Activated B cell treated with CpG ODN at 0.5 μM for 24 hours (primary cell): ENCODE measurements around the gene RAD51B. TPM values are rescaled to one million over a fixed set of nuclear protein-coding genes. Genes with fewer than 3 reads are reported as not detected.

Source experiments
- ATAC-seq: fragments of 200-7000 bp; cut with Tn5 transposase; one replicate; pipeline ENCODE4 v1.10.0; 2021; ENCODE audit warnings: low read depth, mild to moderate bottlenecking, moderate library complexity
- CTCF ChIA-PET: fragments of 350-600 bp; sonication (Branson Sonifier 250); formaldehyde crosslinking; loops from one replicate; lab custom pipeline; 2021; ENCODE audit warnings: antibody characterized with exemption; lab: Charles Lee
- POLR2A ChIA-PET: fragments of 350-600 bp; sonication (Branson Sonifier 250); formaldehyde crosslinking; loops from one replicate; lab custom pipeline; 2021; ENCODE audit warnings: antibody characterized with exemption; lab: Charles Lee
- DNase-seq: peaks from one replicate; pipeline ENCODE4 v3.0.0; 2022
- H3K27ac Mint-ChIP-seq: one replicate; pipeline ENCODE4 v1.8.0; 2020; ENCODE audit warnings: mixed read lengths
- H3K27me3 Mint-ChIP-seq: one replicate; pipeline ENCODE4 v1.8.0; 2021; ENCODE audit warnings: mixed read lengths
- H3K36me3 Mint-ChIP-seq: one replicate; pipeline ENCODE4 v1.8.0; 2021; ENCODE audit warnings: low read depth, mixed read lengths
- H3K4me1 Mint-ChIP-seq: one replicate; pipeline ENCODE4 v1.8.0; 2021; ENCODE audit warnings: mixed read lengths
- H3K4me3 Mint-ChIP-seq: one replicate; pipeline ENCODE4 v1.8.0; 2020; ENCODE audit warnings: mild to moderate bottlenecking, mixed read lengths
- H3K9me3 Mint-ChIP-seq: one replicate; pipeline ENCODE4 v1.8.0; 2020; ENCODE audit warnings: mixed read lengths
- intact Hi-C: fragments of 100-400 bp; cut with micrococcal nuclease; formaldehyde crosslinking; loops from one replicate; pipeline ENCODE4 v1.15.1; 2024
- total RNA-seq: library from RNA; stranded (reverse); gene quantifications from 2 replicates; pipeline ENCODE4 v1.2.3, GENCODE V29; 2022
- TF ChIP-seq, protein P1 (sequence below): fragments of 200-600 bp; IDR thresholded peaks from one replicate; pipeline ENCODE4 v1.8.0; 2022; ENCODE audit warnings: antibody characterized with exemption, mild to moderate bottlenecking

RAD51B gene
- total RNA-seq, 1 donor from 2014 or later: 53.9 TPM

DNA sequence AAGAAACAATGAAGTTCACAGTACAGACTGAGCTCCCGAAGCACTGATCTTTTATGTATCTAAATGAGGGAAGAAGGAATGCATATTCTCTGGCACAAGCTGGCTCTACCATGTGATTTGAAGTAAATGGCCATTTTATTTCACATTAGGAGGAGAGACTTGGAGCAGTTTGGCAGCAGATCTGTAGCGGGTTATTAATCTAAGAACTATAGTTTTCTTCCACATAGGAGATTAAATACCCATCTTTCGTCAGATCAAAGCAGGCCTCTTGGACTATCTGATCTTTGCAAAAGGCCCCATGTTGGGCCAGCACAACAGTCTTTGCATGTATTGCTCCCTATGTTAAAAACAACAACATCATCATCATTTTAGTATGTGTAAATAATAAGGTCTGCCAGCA is 495.5 kb downstream of the RAD51B start:
- CTCF ChIA-PET: interaction anchor here (1.2 to 3.1 kb wide), 2 partner anchors 28 to 31 kb away, joined by 3 to 15 read pairs; no protein-coding TSS in a partner anchor
- ATAC-seq (no peak), DNase-seq (no peak)
- Mint-ChIP-seq H3K27ac (peak overlapping the region; percentile 94), H3K4me1 (peaks cover 92% of the 10 kb centered on the region), H3K9me3 (no peaks in the 10 kb centered on the region), H3K27me3 (no peaks in the 10 kb centered on the region), H3K36me3 (no peaks in the 10 kb centered on the region), H3K4me3 (peak overlapping the region; percentile 16)
- TF ChIP-seq, protein P1, sequence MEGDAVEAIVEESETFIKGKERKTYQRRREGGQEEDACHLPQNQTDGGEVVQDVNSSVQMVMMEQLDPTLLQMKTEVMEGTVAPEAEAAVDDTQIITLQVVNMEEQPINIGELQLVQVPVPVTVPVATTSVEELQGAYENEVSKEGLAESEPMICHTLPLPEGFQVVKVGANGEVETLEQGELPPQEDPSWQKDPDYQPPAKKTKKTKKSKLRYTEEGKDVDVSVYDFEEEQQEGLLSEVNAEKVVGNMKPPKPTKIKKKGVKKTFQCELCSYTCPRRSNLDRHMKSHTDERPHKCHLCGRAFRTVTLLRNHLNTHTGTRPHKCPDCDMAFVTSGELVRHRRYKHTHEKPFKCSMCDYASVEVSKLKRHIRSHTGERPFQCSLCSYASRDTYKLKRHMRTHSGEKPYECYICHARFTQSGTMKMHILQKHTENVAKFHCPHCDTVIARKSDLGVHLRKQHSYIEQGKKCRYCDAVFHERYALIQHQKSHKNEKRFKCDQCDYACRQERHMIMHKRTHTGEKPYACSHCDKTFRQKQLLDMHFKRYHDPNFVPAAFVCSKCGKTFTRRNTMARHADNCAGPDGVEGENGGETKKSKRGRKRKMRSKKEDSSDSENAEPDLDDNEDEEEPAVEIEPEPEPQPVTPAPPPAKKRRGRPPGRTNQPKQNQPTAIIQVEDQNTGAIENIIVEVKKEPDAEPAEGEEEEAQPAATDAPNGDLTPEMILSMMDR: no peak
- POLR2A ChIA-PET: interaction anchor here (0.8 to 12.5 kb wide), 18 partner anchors 8 to 502 kb away, joined by 4 to 251 read pairs (median 13); partner anchors contain the start of gene ZFP36L1
- intact Hi-C loops: no loop called here

DNA sequence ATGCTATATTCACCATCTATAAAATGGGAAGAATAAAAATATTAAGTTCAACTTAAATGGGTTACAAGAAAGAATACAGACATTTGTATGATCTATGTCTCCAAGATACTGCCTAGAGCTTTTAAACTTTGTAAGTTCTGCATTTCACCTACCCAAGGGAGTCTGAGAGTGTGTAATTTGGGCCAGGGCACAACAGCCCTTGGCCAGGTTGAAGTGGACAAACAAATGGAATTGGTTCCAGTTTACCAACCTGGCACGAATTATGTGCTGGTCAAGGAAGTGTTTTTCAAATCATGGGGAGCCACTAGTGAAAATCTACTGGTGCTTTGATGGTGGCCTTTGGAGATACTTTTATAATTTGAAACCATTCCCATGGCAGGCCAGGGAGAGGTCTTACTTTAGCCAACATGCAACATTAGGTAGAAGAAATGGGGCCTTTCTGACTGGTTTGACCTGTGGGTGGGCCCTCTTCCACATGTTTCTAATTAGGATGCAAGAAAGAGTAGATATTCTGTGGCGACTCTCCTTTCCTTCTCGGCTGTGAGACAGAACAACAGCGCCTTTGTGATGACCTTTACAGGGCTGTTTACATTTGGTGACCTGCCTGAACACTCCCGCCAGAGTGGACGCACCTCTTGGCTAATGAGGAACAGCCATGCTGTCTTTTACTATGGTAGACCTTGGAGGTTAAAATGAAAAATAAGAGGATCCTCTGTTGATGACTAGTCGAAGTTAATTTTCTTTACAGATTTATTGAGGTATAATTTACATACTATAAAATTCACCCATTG is 496.7 kb downstream of the RAD51B start:
- Mint-ChIP-seq H3K9me3 (no peaks in the 10 kb centered on the region), H3K27me3 (no peaks in the 10 kb centered on the region), H3K27ac (peak overlapping the region; percentile 27), H3K4me3 (no peak overlapping the region), H3K4me1 (peaks cover 92% of the 10 kb centered on the region), H3K36me3 (no peaks in the 10 kb centered on the region)
- DNase-seq (no peak), ATAC-seq (no peak)
- ChIA-PET CTCF (interaction anchor here (1.6 kb wide), 1 partner anchor 64 kb away, joined by 5 read pairs; no protein-coding TSS in a partner anchor), POLR2A (interaction anchor here (0.6 to 12.5 kb wide), 9 partner anchors 9 to 490 kb away, joined by 3 to 251 read pairs (median 8); no protein-coding TSS in a partner anchor)
- TF ChIP-seq, protein P1: no peak
- intact Hi-C loops: no loop called here

DNA sequence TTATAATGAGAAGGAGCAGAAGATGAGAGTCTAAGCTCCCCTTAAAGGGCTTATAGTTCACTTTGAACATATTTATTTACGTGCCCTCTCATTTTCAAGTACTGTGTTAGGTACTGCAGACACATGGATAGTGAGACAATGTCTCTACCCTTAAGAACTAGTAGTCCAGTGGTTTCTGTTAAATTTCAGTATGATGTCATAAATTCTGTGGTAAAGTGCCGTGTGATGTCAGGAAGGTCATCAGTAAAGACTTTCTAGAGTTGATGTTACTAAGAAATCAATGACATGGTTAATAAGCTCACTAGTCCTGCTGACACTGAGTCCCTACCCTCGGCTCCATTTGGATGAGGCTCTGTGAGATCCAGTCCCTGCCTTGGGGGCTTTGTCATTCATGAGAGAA is 497.7 kb downstream of the RAD51B start:
- ChIA-PET CTCF (interaction anchor here (1.6 kb wide), 1 partner anchor 65 kb away, joined by 5 read pairs; no protein-coding TSS in a partner anchor), POLR2A (interaction anchor here (0.6 to 2.1 kb wide), 5 partner anchors 8 to 472 kb away, joined by 3 to 8 read pairs (median 3); no protein-coding TSS in a partner anchor)
- no peaks in the 10 kb centered on the region for H3K27me3 Mint-ChIP-seq
- H3K36me3 Mint-ChIP-seq: no peaks in the 10 kb centered on the region
- TF ChIP-seq, protein P1: no peak
- intact Hi-C loops: no loop called here
- ATAC-seq (no peak), DNase-seq (no peak)
- peaks cover 85% of the 10 kb centered on the region for H3K4me1 Mint-ChIP-seq
- no peak overlapping the region for H3K4me3 Mint-ChIP-seq
- no peaks in the 10 kb centered on the region for H3K9me3 Mint-ChIP-seq
- no peak overlapping the region for H3K27ac Mint-ChIP-seq

DNA sequence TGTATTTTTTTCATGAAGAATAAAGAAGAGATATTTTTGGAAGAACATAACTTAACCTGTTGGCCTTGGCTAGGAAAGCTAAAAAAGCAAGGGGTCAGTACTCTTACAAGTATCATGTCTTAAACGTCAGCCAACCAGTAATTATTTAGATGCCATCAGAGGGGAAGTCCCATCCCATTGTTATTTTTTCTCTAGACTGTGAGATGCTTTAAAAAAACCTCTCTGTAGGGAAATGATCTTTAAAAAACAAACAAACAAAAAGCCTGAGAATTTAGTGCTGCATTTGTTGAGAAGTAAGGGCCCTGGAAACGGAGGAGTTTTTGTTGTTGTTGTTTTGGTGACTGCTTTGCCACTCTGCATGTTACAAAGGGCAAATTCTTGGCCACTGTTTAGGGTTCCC is 499.2 kb downstream of the RAD51B start:
- Mint-ChIP-seq H3K4me1 (peaks cover 78% of the 10 kb centered on the region), H3K27ac (peak overlapping the region; percentile 24), H3K36me3 (no peaks in the 10 kb centered on the region), H3K27me3 (no peaks in the 10 kb centered on the region), H3K4me3 (no peak overlapping the region), H3K9me3 (no peaks in the 10 kb centered on the region)
- ChIA-PET POLR2A (interaction anchor here (0.6 to 2.7 kb wide), 4 partner anchors 40 to 474 kb away, joined by 3 to 7 read pairs (median 6); partner anchors contain the start of gene ZFP36L1), CTCF (interaction anchor here (1.2 to 1.5 kb wide), 2 partner anchors 35 to 525 kb away, joined by 3 to 5 read pairs; no protein-coding TSS in a partner anchor)
- ATAC-seq (no peak), DNase-seq (no peak)
- intact Hi-C loops: no loop called here
- TF ChIP-seq, protein P1: no peak

DNA sequence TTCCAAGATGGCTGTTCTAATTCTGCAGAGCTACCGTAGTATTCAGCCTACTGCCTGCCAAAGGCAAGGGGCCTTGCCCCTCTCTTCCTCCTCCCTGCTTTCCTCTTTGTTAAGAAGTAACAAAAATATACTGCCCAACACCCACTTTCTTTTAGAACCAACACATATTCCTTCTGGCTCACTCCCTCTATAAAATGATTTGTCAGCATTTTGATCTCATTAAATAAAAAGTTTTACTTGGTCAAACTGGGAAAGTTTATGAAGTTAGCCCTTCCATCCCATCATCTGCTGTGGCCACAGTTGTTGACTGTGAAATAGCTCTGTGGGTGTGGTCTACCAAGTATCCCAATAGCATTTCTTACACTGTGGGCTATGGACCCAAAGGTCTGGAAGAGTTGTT is 500.9 kb downstream of the RAD51B start:
- ChIA-PET POLR2A (interaction anchor here (1.1 to 2.7 kb wide), 3 partner anchors 37 to 472 kb away, joined by 3 to 6 read pairs (median 4); partner anchors contain the start of gene ZFP36L1), CTCF (no interaction called here)
- no peak for DNase-seq
- H3K27me3 Mint-ChIP-seq: no peaks in the 10 kb centered on the region
- H3K27ac Mint-ChIP-seq: no peak overlapping the region
- no peak for ATAC-seq
- no peak overlapping the region for H3K4me3 Mint-ChIP-seq
- H3K9me3 Mint-ChIP-seq: no peaks in the 10 kb centered on the region
- intact Hi-C loops: no loop called here
- TF ChIP-seq, protein P1: no peak
- peaks cover 78% of the 10 kb centered on the region for H3K4me1 Mint-ChIP-seq
- H3K36me3 Mint-ChIP-seq: no peaks in the 10 kb centered on the region
